Psoas muscle (tissue), 8 donors: ENCODE results near the gene MTMR12. TPM values are rescaled to one million over a fixed set of nuclear protein-coding genes. Genes with fewer than 3 reads are reported as not detected.
A peak's percentile ranks its signal among the peaks of the same experiment; 100 is the strongest.

Experiments used
- ATAC-seq, 4 donors: fragments of 200-7000 bp; cut with Tn5 transposase; one replicate each; pipeline ENCODE4 v1.9.1; 2020; ENCODE audit warnings: moderate library complexity in 3 of 4, mild to moderate bottlenecking in 2 of 4
- DNase-seq, 2 donors: peaks; one replicate each; pipeline ENCODE4 v3.0.0-alpha.2; 2020
- H3K27ac ChIP-seq: fragments of 200-600 bp; one replicate; pipeline ENCODE4 v1.8.0; 2022
- H3K27me3 ChIP-seq, 3 donors: fragments of 200-600 bp in 1 of 3; one replicate each; pipeline versions ENCODE4 v1.6.1 to v1.8.0; 2013 to 2022; ENCODE audit warnings: low read length in 2 of 3, mild to moderate bottlenecking in 2 of 3, moderate library complexity in 1 of 3; ENCODE audit not compliant: insufficient read depth in 3 of 3
- H3K36me3 ChIP-seq, 2 donors: fragments of 200-600 bp in 1 of 2; one replicate each; pipeline versions ENCODE4 v1.6.1 to v1.8.0; 2013 to 2022; ENCODE audit warnings: low read depth in 1 of 2, mild to moderate bottlenecking in 1 of 2, moderate library complexity in 1 of 2; ENCODE audit not compliant: insufficient read depth in 1 of 2
- H3K4me1 ChIP-seq: fragments of 200-600 bp; one replicate; pipeline ENCODE4 v1.8.0; 2022
- H3K4me3 ChIP-seq: fragments of 200-600 bp; one replicate; pipeline ENCODE4 v1.8.0; 2022; ENCODE audit warnings: mild to moderate bottlenecking
- H3K9me3 ChIP-seq: fragments of 200-600 bp; one replicate; pipeline ENCODE4 v1.8.0; 2022
- CTCF ChIP-seq: fragments of 200-600 bp; IDR thresholded peaks from one replicate; pipeline ENCODE4 v1.8.0; 2022; ENCODE audit warnings: antibody characterized with exemption
- WGBS, 3 donors: extraction: QIAGEN DNeasy Blood & Tissue Kit; methylation state at CpG; one replicate each; pipeline versions ENCODE4 v1.1.6 to v1.1.7; 2013; 5-methylcytosine and 5-hydroxymethylcytosine counted together
- intact Hi-C, 2 donors: fragments of 100-400 bp; cut with DNase I; formaldehyde crosslinking; loops; one replicate each; pipeline versions ENCODE4 v1.11.0 to v1.14.2; 2022
- polyA plus RNA-seq, 3 donors: library from polyadenylated mRNA; stranded (reverse); fragments of 200-250 nt; gene quantifications; one replicate each; pipeline ENCODE4 v1.2.3, GENCODE V29; 2013
- total RNA-seq, 4 donors: library from RNA; stranded (reverse); fragmentation: NEBNext Ultra II Directional in 2 of 4; extraction: Animal tissue kit (Norgen Biotek cat#: 25700) in 2 of 4; gene quantifications; one replicate each; pipeline versions ENCODE4 v1.2.1 to v1.2.4, GENCODE V29; 2021 to 2023
- donor health status: healthy with polysubstance abuse.
- donor health status: DM: no; HTN: no; CAD: no; lungs with moderate emphysema.
- donor health status: Bipolar disorder and iron deficiency.
- donor health status: healthy.
- donor health status: DM: yes; HTN: yes; CAD: no.
- donor health status: DM: no; HTN: no; CAD: no.
- donor health status: DM: no; HTN: no; CAD: no.
- donor health status: DM: yes; HTN: yes; CAD: no.

Gene MTMR12
- total and polyA plus RNA-seq, 7 donors = 2.4 to 8.9 (median 8.2) TPM

- 49 to 69% (median 55%) methylated on average over 4 of the region's 4 CpGs for WGBS, 3 donors
- Histone ChIP-seq H3K4me3 (no peak overlapping the region), H3K9me3 (no peaks in the 10 kb centered on the region), H3K4me1 (peaks cover 20% of the 10 kb centered on the region), H3K27ac (peak overlapping the region; percentile 69), H3K36me3 (peaks cover 0 to 43% of the 10 kb centered on the region in 2 donors), H3K27me3 (no peaks in the 10 kb centered on the region)
- peak; percentile 42 to 75 (median 62) for ATAC-seq
- DNase-seq = no peak
- intact Hi-C loops = loop anchor here in 1 of 2 donors (5.0 kb wide), 1 partner anchor 36 kb away; the partner anchor contains the start of gene MTMR12
- no peak for TF ChIP-seq CTCF
These were observed 36.4 kb downstream of the MTMR12 start for GRCh38 chr5:32276173-32276853.

GRCh38 chr5:32275396-32275741 lies 37.4 kb downstream of the MTMR12 start:
- Histone ChIP-seq H3K36me3 (peaks cover 7 to 52% of the 10 kb centered on the region in 2 donors), H3K4me3 (no peak overlapping the region), H3K4me1 (peaks cover 19% of the 10 kb centered on the region), H3K27ac (peak overlapping the region; percentile 69), H3K9me3 (no peaks in the 10 kb centered on the region), H3K27me3 (no peaks in the 10 kb centered on the region)
- no peak for DNase-seq
- intact Hi-C loops = loop anchor here in 1 of 2 donors (5.0 kb wide), 1 partner anchor 37 kb away; the partner anchor contains the start of gene MTMR12
- no peak for ATAC-seq
- TF ChIP-seq CTCF = no peak
- 77 to 81% (median 79%) methylated on average over 3 of the region's 3 CpGs for WGBS, 3 donors

GRCh38 chr5:32274548-32275395 lies 38.0 kb downstream of the MTMR12 start:
- Histone ChIP-seq H3K4me1 (peaks cover 15% of the 10 kb centered on the region), H3K9me3 (no peaks in the 10 kb centered on the region), H3K36me3 (peaks cover 7 to 58% of the 10 kb centered on the region in 2 donors), H3K27me3 (no peaks in the 10 kb centered on the region), H3K4me3 (no peak overlapping the region), H3K27ac (peak overlapping the region; percentile 69)
- no peak for TF ChIP-seq CTCF
- intact Hi-C loops = loop anchor here (5.0 kb wide), 2 partner anchors 33 to 38 kb away; partner anchors contain the start of gene MTMR12 (in 1 of the 2)
- peak in 2 of 4 donors; percentile 21 to 33 for ATAC-seq
- DNase-seq = no peak
- WGBS, 3 donors = 61 to 65% (median 61%) methylated on average over 11 of the region's 11 CpGs

- Histone ChIP-seq H3K4me3 (no peak overlapping the region), H3K27ac (peak overlapping the region; percentile 64), H3K9me3 (no peaks in the 10 kb centered on the region), H3K27me3 (no peaks in the 10 kb centered on the region), H3K36me3 (peaks cover 7 to 68% of the 10 kb centered on the region in 2 donors), H3K4me1 (peaks cover 15% of the 10 kb centered on the region)
- TF ChIP-seq CTCF = no peak
- ATAC-seq = no peak
- intact Hi-C loops = loop anchor here in 1 of 2 donors (5.0 kb wide), 1 partner anchor 33 kb away; no protein-coding TSS in a partner anchor
- 90 to 95% (median 94%) methylated on average over 2 of the region's 2 CpGs for WGBS, 3 donors
- no peak for DNase-seq
These were observed 38.9 kb downstream of the MTMR12 start for GRCh38 chr5:32273821-32274220.
